Neutrophil (primary cell): ENCODE results near the gene CTPS1.

Source experiments
- H3K27ac ChIP-seq: fragments of 200-600 bp; sonication (generic); 2 replicates; pipeline ENCODE4 v1.5.1; 2016; ENCODE audit warnings: mild to moderate bottlenecking, moderate library complexity
- H3K27me3 ChIP-seq: fragments of 200-600 bp; sonication (generic); 2 replicates; pipeline ENCODE4 v1.6.0; 2016; ENCODE audit warnings: mild to moderate bottlenecking
- H3K36me3 ChIP-seq: fragments of 200-600 bp; sonication (generic); 2 replicates; pipeline ENCODE4 v1.5.1; 2017
- H3K4me1 ChIP-seq, 2 experiments: fragments of 200-600 bp in 1 of 2; sonication (generic) in 1 of 2; 1 replicate in 1 of 2; 2 replicates in 1 of 2; pipeline versions ENCODE4 v1.5.1 to v1.6.1; 2013 to 2016; ENCODE audit warnings: low read depth in 1 of 2, low read length in 1 of 2, mild to moderate bottlenecking in 1 of 2, moderate library complexity in 1 of 2; ENCODE audit not compliant: control insufficient read depth in 1 of 2, insufficient read depth in 1 of 2
- H3K4me3 ChIP-seq, 2 experiments: fragments of 200-600 bp in 1 of 2; sonication (generic) in 1 of 2; 1 replicate in 1 of 2; 2 replicates in 1 of 2; pipeline ENCODE4 v1.5.1; 2013 to 2016; ENCODE audit warnings: low read depth in 1 of 2, low read length in 1 of 2, mild to moderate bottlenecking in 1 of 2, moderate library complexity in 1 of 2
- H3K9me3 ChIP-seq: fragments of 200-600 bp; sonication (generic); 2 replicates; pipeline ENCODE4 v1.5.1; 2016
- CTCF ChIP-seq: fragments of 200-600 bp; sonication (generic); IDR thresholded peaks from 2 replicates; pipeline ENCODE4 v1.5.1; 2016; ENCODE audit warnings: antibody characterized with exemption

Gene CTPS1

DNA sequence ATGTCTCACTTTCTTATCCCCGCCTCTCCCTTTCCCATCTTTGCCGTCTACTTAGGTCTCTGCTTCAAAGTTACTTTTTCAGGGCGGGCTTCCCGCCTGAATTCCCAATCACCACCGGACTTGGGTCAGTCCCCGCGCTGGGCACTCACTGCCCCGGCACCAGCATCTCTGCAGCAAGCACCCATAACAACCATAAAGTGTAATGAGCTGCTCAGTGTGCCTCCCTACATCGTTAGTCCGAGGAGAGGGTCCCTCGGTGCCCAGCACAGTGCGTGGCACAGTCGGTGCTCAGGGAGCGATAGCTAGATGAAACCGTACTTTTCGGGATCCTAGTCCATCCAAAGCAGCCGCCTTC lies 633 bp upstream of the CTPS1 start:
- Histone ChIP-seq H3K9me3 (no peaks in the 10 kb centered on the region), H3K36me3 (no peaks in the 10 kb centered on the region), H3K27ac (peak overlapping the region; percentile 77), H3K4me1 (peaks cover 9 to 16% of the 10 kb centered on the region in 2 experiments), H3K27me3 (no peaks in the 10 kb centered on the region), H3K4me3 (peak overlapping the region; percentile 92 to 100)
- no peak for TF ChIP-seq CTCF

GRCh38 chr1:40980068-40980452 lies 564 bp downstream of the CTPS1 start:
- Histone ChIP-seq H3K4me1 (peaks cover 9 to 16% of the 10 kb centered on the region in 2 experiments), H3K9me3 (no peaks in the 10 kb centered on the region), H3K4me3 (peak overlapping the region; percentile 92 to 100), H3K27ac (peak overlapping the region; percentile 77), H3K36me3 (no peaks in the 10 kb centered on the region), H3K27me3 (no peaks in the 10 kb centered on the region)
- no peak for TF ChIP-seq CTCF

DNA sequence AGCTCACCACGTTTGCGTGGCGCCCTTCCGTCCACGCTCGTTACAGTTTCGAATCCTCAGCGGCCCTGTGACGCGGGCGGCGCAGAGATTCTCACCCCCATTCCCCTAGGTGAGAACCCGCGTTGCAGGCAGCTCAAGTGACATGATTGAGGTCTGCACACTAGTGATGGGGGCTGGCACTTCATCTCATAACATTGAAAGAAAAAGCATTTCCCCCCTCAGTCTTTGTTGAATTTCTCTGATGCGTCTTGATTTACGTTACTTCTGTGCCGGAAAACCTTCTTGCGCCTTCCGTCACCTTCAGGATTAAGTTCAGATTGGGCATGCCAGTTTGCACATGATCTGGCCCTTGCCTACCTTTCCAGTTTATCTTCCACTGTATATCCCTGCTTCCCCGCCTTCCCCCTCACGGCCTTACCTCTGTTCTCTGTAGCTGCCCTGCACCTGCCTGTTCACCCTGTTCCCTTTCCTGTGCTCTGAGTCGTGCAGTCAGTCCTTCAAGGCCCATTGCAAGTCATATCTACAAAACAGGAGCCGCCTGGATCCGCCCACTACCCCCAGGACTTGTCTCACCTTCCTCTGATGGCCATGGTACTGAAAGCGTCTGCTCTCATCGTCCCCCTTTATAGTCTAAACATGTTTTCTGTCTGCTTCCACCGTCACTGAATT lies 1.1 kb downstream of the CTPS1 start:
- Histone ChIP-seq H3K4me1 (peaks cover 9 to 16% of the 10 kb centered on the region in 2 experiments), H3K27me3 (no peaks in the 10 kb centered on the region), H3K9me3 (no peaks in the 10 kb centered on the region), H3K4me3 (peak overlapping the region; percentile 92 to 100), H3K27ac (no peak overlapping the region), H3K36me3 (no peaks in the 10 kb centered on the region)
- TF ChIP-seq CTCF, result no peak

DNA sequence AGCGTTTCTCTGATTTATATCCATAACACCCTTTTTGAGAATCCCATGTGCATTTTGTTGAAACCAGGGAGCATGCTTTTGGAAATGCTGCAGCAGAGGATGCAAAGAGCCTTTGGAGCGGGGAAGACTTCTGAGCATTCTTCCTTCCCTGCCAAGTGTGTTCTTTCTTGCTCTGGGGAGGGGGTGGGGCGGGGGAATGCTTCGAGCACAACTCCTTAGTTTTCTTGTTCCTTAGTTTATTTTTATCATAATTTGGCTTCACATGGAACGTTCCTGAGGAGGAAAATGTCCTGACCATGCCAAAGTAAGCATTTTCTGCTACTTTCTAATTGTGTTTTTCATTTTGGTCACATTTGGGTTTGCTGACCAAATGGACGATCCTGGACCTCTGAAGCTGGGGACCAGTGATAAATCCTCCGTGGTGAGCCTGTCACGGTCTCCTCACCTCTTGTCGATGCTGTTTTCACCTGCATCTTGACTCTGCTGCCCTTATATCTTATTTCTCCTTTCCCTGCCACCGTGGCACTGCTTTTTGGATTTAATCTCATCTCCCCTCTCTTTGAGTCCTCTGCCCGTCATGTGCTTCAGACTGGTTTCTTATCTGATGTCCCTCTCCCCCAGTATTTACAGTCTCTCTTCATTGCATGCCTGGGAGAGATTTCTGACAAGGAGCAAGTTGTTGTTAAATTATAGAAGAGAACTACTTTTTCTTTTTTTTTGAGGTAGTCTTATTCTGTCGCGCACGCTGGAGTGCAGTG lies 2.4 kb downstream of the CTPS1 start:
- no peak for TF ChIP-seq CTCF
- no peak overlapping the region for H3K27ac ChIP-seq
- peaks cover 10% of the 10 kb centered on the region for H3K36me3 ChIP-seq
- no peaks in the 10 kb centered on the region for H3K9me3 ChIP-seq
- no peak overlapping the region for H3K4me3 ChIP-seq
- H3K27me3 ChIP-seq, result no peaks in the 10 kb centered on the region
- peaks cover 9 to 16% of the 10 kb centered on the region in 2 experiments for H3K4me1 ChIP-seq

DNA sequence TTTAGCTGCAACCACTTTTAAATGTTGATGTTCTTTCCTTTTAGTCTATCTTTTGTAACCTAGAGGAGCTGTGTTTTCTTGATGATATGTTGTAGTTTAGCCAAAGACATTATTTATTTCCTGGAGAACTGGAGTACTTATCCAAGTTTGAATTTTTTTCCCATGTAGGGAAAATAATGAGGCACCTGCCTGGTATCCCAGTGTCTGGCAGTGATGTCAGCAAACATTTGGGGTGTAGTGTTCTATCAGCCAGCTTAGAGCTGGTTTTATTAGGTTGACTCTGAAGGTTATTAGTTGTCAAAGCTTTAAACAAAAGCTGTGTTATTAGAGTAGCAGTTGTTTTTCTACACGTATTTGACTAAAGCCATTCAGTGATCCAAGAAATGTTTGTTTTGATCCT lies 3.2 kb downstream of the CTPS1 start:
- H3K4me3 ChIP-seq, result no peak overlapping the region
- no peaks in the 10 kb centered on the region for H3K9me3 ChIP-seq
- no peaks in the 10 kb centered on the region for H3K27me3 ChIP-seq
- H3K36me3 ChIP-seq, result peaks cover 19% of the 10 kb centered on the region
- peaks cover 9 to 16% of the 10 kb centered on the region in 2 experiments for H3K4me1 ChIP-seq
- no peak for TF ChIP-seq CTCF
- no peak overlapping the region for H3K27ac ChIP-seq
